ENCODE measurements around the gene RUNX2. TPM values are rescaled to one million over a fixed set of nuclear protein-coding genes. Genes with fewer than 3 reads are reported as not detected.

Gene RUNX2
- total and polyA plus RNA-seq, 9 of the 15 experiments (the other 6 are each of a cell fraction or from before 2014, with no cell fraction given), result 0.29 to 1.00 (median 0.43) TPM

GRCh38 chr6:45378334-45378926 lies 50.3 kb downstream of the RUNX2 start (continued):
- 0 out of 2 replicates have a peak, but pooled peaks have one; percentile 25 for TF ChIP-seq ZNF449 (CRISPR knock-in tag; IDR thresholded peaks at IDR 0.05)
- TF ChIP-seq SUPT5H (IDR thresholded peaks at IDR 0.05), result no peak
- no peak for TF ChIP-seq FOXJ3 (CRISPR knock-in tag; IDR thresholded peaks at IDR 0.05)
- no peak for TF ChIP-seq NFXL1 (CRISPR knock-in tag; IDR thresholded peaks at IDR 0.05)
- TF ChIP-seq ZNF197 (CRISPR knock-in tag; IDR thresholded peaks at IDR 0.05; ENCODE audit: low read depth), result no peak
- TF ChIP-seq ZBTB40 (IDR thresholded peaks at IDR 0.05), result 0 out of 2 replicates have a peak, but pooled peaks have one; percentile 32
- TF ChIP-seq ZBTB40 (CRISPR knock-in tag; IDR thresholded peaks at IDR 0.05), result no peak
- TF ChIP-seq ETV1 (tag; conservative IDR thresholded peaks at IDR 0.05; ENCODE audit: low read depth), result 0 out of 2 replicates have a peak, but pooled peaks have one; percentile 6
- TF ChIP-seq BRD4 (IDR thresholded peaks at IDR 0.05), result peak; percentile 68; the same call in 1 of the 2 replicates
- TF ChIP-seq KAT8 (IDR thresholded peaks at IDR 0.05; ENCODE audit: low read depth), result no peak
- TF ChIP-seq ZNF165 (CRISPR knock-in tag; IDR thresholded peaks at IDR 0.05; ENCODE audit: borderline replicate concordance), result 0 out of 2 replicates have a peak, but pooled peaks have one; percentile 79
- TF ChIP-seq TRIM28 (IDR thresholded peaks at IDR 0.05), result peak; percentile 38; the same call in 1 of the 2 replicates
- TF ChIP-seq HMGXB4 (CRISPR knock-in tag; IDR thresholded peaks at IDR 0.05), result no peak
- TF ChIP-seq FOXA1 (IDR thresholded peaks at IDR 0.05; ENCODE audit: borderline replicate concordance), result no peak
- TF ChIP-seq PREB (CRISPR knock-in tag; IDR thresholded peaks at IDR 0.05), result no peak
- no peak for TF ChIP-seq JUNB (CRISPR knock-in tag; conservative IDR thresholded peaks at IDR 0.05)

Measured in K562 (cell line).